HG03196 (cell line): ENCODE data around the gene AFF3.
"Not testable (repeated sequence)": the region's sequence is repeated elsewhere in the genome, so short reads cannot be mapped to it uniquely, and the experiment has no call there.

Experiments
- ATAC-seq: cut with Tn5 transposase; IDR thresholded peaks from one replicate; pipeline ENCODE4 v1.9.1; 2021; ENCODE audit not compliant: unreplicated experiment

AFF3 gene

DNA sequence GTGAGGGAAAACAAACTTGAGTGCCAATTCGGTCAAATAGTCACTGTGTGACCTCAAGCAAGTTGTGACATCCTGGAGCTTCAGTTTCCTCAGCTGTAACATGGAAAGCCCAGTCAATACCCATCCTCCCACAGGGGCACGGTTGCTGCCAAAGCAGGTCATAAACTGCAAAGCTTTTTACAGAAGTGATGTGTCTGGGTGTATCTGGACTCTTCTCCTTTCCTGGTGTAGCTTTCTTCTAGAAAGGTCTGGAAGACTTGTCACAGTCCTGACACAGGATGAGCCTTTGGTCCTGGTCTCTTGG is 4.2 kb upstream of the AFF3 start:
- ATAC-seq, result no peak

GRCh38 chr2:100145893-100146656 is 3.7 kb upstream of the AFF3 start:
- ATAC-seq, result no peak

DNA sequence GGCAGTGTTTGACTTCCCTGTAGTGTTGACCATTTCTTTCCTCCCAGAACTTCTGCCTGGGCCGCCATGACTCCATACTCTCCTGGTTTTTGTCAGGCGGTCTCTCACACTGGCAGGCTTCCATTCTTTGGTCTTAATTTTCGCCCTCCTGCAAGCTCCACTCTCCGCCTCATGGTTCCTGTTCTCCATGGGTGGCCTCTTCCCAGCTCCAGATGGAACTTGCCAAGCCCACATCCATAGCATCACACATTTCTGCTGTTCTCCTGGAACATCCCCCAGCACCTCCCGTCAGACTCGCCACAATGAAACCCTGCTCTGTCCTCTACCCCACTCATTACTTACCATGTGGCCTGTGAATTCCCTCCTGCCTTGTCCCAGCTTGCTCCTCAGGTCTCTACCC is 896 bp upstream of the AFF3 start:
- no peak for ATAC-seq

- ATAC-seq, result no peak
These were observed 484 bp downstream of the AFF3 start for GRCh38 chr2:100141906-100142305.

DNA sequence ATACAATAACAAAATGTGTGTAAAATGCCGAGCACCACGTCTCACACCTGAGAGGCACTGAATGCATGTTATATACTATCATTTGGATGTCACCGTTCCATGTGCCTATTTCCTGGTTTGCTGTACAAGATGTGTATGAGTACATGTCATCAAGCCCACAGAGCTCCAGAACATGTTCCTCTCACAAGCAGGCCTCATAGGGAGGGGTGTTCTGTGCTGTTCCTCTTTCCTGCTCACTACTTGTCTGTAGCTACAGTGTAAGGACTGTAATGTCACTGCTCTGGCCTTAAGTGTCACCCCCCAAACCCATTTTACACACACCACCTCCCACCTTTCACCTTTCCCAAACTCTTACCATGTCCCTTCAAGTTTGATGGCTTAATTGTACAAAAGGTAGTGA is 1.8 kb downstream of the AFF3 start:
- ATAC-seq, result no peak

GRCh38 chr2:100137866-100138570 is 4.4 kb downstream of the AFF3 start:
- no peak for ATAC-seq

GRCh38 chr2:100137318-100137717 is 5.1 kb downstream of the AFF3 start:
- no peak for ATAC-seq

- ATAC-seq, result no peak
These were observed 6.1 kb downstream of the AFF3 start for GRCh38 chr2:100136310-100136709.

DNA sequence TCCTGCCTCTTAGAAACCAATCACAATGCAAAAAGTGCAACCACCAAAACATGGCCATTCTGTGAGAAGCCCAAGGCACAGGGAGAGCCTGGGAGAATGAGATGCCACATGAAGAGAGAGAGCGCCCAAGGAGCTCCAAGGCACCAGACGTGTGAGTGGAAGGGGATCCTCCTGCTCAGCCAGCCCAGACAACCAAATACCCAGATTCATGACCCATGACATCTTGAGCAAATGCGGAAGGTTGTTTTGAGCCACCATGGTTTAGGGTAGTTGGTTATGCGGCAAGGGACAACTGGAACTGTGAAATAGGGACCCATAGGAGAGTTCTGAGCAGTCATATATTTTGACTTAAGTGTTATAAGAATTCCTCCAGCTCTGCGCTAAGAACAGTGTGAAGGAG is 7.0 kb downstream of the AFF3 start:
- no peak for ATAC-seq

DNA sequence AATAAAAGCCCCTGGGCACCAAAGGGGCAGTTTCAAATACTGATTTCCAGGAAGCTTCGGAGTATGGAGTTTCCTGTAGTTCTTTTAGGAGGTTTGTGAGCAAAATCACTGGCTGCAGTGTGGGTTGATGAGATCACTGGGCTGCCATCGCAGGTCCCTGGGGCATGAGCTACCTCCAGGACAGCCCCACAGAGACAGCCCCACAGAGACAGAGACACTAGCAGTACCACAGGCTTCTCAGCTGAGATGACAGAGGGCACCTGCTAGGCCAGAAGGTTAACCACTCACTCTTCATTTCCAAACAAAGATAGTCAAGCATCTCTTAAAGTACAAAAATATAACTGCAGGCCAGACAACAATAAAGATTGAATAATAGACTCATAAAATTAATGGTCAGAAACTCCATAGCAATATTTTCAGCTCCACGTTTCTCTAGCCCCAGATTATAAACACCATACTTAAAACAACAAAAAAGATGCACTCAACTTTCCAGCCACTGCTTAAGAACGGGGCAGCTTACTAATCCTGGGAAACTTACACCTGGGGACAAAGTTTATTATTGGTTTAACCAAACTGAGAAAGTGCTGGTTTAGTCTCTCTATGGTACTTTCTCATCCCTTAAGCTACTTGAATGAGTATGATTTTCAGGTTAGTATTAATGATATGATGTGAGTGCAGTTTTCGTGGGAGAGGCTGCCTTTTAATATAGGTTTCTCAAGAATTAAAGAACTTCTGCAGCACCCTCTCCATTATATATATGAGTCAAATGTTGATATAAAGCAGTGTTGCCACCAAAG is 11.6 kb downstream of the AFF3 start:
- ATAC-seq, result no peak

DNA sequence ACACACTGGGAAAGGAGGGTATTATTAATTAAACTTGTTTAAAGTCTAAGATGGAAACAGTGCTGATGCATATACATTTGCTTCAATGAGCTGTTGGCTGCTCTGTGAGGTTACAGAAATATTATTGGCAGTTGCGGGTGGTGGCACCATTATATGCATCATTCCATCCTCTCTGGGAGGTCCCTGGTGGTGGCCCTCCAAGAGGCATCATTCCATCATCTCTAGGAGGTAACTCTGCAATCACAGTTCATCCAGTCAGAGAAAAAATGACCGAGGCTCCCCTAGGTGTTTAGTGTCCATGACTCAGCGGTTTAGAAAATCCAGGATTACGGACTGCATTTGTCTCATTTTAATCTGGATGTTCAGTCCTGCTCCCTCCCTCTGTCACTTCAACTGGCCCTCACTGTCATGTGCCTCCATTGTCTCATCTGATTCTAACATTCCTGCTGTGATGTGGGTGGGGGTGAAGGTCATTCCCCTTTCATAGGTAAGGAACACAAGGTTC is 15.4 kb downstream of the AFF3 start:
- no peak for ATAC-seq

DNA sequence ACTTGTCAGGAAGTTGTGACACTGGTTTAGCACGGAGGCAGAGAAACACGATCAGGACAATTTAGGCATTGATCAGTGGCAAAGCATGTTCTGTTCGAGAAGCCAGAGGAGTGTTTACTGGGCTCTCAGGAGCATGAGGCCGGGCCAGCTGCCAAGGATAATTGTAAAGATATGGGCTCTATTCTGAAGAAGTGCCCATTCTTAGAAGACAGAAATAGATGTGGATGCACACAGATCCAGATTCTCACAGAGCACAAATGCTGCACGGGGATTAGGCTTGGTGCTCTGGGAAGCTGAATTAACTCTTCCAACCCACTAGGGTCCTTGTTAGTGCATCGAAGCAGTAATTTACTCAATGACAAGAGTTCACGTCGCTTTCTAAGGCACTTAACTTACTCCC is 16.2 kb downstream of the AFF3 start:
- no peak for ATAC-seq

DNA sequence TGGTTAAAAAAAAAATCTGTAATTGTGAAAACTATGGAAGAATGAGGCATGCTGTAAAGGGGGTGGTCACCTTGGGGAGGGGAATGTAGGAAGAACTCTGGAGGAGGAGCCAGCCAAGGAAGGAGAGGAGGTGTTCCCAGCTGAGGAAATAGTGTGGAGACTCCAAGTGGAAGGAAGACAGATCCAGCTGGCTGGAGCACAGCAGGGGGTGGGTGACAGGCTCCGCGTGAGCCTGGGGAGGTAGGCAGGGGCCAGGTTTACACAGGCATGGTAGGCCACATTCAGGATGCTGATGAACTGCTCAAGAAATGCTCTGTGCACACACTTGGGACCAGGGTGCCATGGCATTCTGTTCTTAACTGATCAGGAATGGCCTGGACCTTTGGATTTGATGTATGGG is 16.8 kb downstream of the AFF3 start:
- no peak for ATAC-seq

DNA sequence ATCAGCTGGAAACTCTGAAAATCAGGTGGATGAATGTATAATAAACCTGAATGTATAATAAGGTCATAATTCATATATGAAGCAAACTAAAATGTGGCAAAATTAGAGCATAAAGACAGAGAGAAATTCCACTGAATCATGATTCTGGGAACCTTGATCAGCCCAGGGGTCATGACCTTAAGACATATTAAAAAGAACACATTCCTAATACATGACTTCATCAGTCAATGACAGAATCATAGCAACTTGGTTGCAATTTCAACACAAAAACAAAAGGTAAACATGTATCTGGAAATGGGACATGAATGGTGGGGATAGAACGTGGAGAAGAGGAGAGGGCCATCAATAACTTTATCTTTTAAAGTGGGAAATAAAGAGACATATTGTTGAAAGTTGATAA is 17.6 kb downstream of the AFF3 start:
- ATAC-seq, result no peak

DNA sequence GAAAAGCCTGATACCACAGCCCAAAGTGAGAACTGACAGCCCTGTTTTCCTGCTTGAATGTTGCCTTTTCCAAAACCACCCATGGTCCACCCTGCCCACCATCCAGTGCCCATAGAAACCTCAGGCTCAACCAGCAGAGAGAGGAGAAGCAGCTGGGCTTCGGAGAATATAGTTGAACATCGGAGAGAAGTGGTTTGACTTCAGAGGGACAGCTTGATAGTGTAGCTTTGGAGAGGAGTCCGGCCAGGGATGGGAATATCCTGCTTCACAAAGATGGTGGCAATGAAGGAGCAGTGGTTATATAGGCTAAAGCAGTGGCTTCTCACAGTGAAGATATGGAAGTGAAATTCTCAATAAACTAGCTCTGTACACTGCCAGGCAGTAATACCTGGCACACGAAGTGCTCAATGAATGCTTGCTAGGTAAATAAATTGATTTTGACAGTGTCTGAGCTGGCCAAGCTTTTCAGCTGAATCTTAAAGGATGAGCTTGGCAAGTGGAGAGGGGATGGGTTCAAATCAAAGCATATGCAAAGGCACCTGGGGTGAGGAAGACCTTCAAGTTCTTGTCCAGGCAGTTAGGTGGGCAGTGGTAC is 21.2 kb downstream of the AFF3 start:
- ATAC-seq, result no peak

- no peak for ATAC-seq
These were observed 23.2 kb downstream of the AFF3 start for GRCh38 chr2:100119235-100119634.

GRCh38 chr2:100113990-100114433 is 28.4 kb downstream of the AFF3 start:
- no peak for ATAC-seq

DNA sequence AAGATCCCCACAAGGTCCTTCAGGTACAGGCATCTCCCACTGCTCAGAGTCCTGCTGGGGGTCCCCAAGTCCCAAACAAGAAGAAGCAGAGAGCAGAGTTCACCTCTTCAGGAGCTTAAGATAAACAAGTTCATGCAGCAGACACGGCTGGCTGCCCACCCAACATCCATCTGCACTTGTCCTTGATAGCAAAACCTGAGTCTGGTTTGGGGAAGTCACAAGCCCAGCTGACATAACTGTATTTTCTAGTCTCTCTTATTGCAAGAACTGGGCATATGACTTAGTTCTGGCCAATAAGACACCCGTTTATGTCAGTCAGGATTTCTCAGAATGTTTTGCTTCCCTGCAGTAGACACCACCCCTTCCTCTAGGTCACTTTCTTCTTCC is 31.8 kb downstream of the AFF3 start:
- ATAC-seq, result no peak

DNA sequence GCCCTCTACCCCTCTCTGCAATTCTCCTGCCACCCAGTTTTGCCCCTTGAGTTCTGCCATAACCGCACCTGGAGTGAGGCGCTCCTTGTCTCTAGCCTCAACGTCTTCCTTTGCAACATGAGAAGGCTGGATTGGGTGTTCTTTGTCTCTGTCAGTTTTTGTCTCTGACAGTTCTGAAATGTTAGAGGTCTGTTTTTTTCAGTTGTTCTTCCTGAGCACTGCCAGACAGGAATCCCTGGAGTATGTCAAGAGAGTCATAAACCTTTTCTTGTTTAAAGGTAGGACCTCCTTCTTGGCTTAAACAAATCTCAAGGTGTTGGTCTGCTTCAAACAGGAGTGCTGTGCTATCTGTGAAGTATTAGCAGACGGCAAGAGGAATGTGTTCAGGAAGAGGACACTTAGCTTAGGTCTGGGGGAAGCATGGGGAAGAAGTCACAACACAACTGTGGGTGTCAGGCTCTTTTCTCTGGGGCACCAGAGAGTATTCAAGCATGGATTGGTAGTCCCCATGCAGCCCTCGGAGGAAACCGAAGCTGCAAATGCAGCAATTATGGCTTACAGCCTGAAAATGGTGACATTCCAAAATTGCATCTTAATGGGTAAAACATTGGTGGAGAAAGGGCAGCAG is 32.3 kb downstream of the AFF3 start:
- ATAC-seq, result no peak

- ATAC-seq, result not testable (repeated sequence)
These were observed 33.8 kb downstream of the AFF3 start for GRCh38 chr2:100108648-100109020.
